GM12892 (cell line): ENCODE data around the gene MED25.

Experiments
- POLR2A ChIP-seq: IDR thresholded peaks from 2 replicates; pipeline ENCODE4 v1.6.1; 2011; ENCODE audit warnings: low read depth, low read length, control low read depth
- POLR2AphosphoS5 ChIP-seq: IDR thresholded peaks from 2 replicates; pipeline ENCODE4 v1.6.1; 2011; ENCODE audit warnings: low read depth, low read length, control low read depth
- TAF1 ChIP-seq: IDR thresholded peaks from 2 replicates; pipeline ENCODE4 v1.6.1; 2011; ENCODE audit warnings: low read depth, mild to moderate bottlenecking, control low read depth, low read length, borderline replicate concordance

GRCh38 chr19:49824662-49825061 lies 6.6 kb downstream of the MED25 start:
- TF ChIP-seq POLR2A (no peak), POLR2AphosphoS5 (no peak), TAF1 (no peak)
